Tibial artery (tissue), 4 donors: ENCODE results near the gene TSSK2.

Source experiments
- DNase-seq, 2 donors: peaks; one replicate each; pipeline ENCODE4 v3.0.0-alpha.2; 2019
- H3K27ac ChIP-seq, 2 donors: fragments of 200-600 bp; sonication (generic) in 1 of 2; 1 replicate in 1 of 2; 2 replicates in 1 of 2; pipeline ENCODE4 v1.5.1; 2018 to 2019; ENCODE audit warnings: mild to moderate bottlenecking in 1 of 2
- H3K27me3 ChIP-seq, 2 donors: fragments of 200-600 bp; sonication (generic) in 1 of 2; one replicate each; pipeline versions ENCODE4 v1.5.1 to v1.6.0; 2016 to 2019
- H3K36me3 ChIP-seq, 3 donors: fragments of 200-600 bp; sonication (generic) in 2 of 3; one replicate each; pipeline ENCODE4 v1.5.1; 2016 to 2019; ENCODE audit warnings: mild to moderate bottlenecking in 2 of 3
- H3K4me1 ChIP-seq, 4 donors: fragments of 200-600 bp; sonication (generic) in 2 of 4; 1 replicate in 3 of 4; 2 replicates in 1 of 4; pipeline ENCODE4 v1.5.1; 2016 to 2019
- H3K4me3 ChIP-seq, 2 donors: fragments of 200-600 bp; sonication (generic) in 1 of 2; 1 replicate in 1 of 2; 2 replicates in 1 of 2; pipeline ENCODE4 v1.5.1; 2018 to 2019; ENCODE audit warnings: mild to moderate bottlenecking in 2 of 2
- H3K9me3 ChIP-seq, 3 donors: fragments of 200-600 bp; sonication (generic) in 1 of 3; one replicate each; pipeline ENCODE4 v1.5.1; 2016 to 2019
- intact Hi-C: fragments of 100-400 bp; cut with DNase I; formaldehyde crosslinking; loops from one replicate; pipeline ENCODE4 v1.15.0; 2023; ENCODE audit warnings: low total_unique reads
- TF ChIP-seq, protein P1 (sequence below), 2 experiments: fragments of 200-600 bp in 1 of 2; fragments of 450-650 bp in 1 of 2; IDR thresholded peaks; one replicate each; pipeline ENCODE4 v1.5.1; 2017 to 2019; ENCODE audit warnings: antibody characterized with exemption in 2 of 2, mild to moderate bottlenecking in 1 of 2, moderate library complexity in 1 of 2

Gene TSSK2

DNA sequence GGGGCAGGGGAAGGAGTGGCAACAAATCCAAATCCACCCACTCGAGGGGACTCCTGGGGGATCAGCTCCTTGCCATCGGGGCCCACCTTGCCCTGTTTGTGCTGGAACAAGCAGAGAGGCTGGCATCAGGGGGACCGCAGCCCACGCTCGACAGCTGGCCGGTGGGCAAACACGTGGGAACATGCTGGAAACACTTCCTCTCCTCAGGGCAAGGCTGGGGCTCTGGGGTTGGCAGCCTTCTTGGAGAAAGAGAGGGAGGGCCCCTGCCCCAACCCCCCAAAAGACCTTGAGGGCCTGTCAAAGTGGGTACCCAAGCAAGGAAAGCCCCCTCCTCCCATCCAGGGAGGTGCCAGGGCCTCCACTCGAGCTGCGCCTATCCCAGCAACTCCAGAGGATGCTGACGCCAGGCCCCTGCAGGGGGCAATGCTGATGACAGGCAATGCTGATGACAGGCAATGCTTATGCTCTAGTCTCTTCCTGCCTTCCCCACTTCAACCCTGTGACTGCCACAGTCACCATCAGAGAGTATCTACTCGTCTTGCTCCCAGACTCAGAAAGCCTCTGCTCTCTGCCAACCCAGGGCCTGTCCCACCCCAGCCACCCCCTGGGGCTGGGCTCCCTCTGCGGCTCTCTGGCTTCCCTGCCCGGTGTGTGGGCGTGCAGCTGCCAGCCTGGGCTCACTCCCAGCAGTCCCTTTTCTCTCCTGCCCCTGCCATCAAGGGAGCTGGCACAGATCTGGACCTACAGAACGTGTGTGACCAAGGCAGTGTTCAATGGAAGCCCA lies 7.3 kb downstream of the TSSK2 start:
- H3K36me3 ChIP-seq: peaks cover 69 to 95% (median 91%) of the 10 kb centered on the region in 3 donors
- H3K27ac ChIP-seq: no peak overlapping the region
- no peak overlapping the region for H3K4me3 ChIP-seq
- no peaks in the 10 kb centered on the region for H3K9me3 ChIP-seq
- intact Hi-C loops: no loop called here
- no peak for DNase-seq
- TF ChIP-seq, protein P1, sequence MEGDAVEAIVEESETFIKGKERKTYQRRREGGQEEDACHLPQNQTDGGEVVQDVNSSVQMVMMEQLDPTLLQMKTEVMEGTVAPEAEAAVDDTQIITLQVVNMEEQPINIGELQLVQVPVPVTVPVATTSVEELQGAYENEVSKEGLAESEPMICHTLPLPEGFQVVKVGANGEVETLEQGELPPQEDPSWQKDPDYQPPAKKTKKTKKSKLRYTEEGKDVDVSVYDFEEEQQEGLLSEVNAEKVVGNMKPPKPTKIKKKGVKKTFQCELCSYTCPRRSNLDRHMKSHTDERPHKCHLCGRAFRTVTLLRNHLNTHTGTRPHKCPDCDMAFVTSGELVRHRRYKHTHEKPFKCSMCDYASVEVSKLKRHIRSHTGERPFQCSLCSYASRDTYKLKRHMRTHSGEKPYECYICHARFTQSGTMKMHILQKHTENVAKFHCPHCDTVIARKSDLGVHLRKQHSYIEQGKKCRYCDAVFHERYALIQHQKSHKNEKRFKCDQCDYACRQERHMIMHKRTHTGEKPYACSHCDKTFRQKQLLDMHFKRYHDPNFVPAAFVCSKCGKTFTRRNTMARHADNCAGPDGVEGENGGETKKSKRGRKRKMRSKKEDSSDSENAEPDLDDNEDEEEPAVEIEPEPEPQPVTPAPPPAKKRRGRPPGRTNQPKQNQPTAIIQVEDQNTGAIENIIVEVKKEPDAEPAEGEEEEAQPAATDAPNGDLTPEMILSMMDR (IDR thresholded peaks at IDR 0.05): no peak
- peaks cover 0 to 11% (median 6%) of the 10 kb centered on the region in 4 donors for H3K4me1 ChIP-seq
- H3K27me3 ChIP-seq: no peaks in the 10 kb centered on the region

DNA sequence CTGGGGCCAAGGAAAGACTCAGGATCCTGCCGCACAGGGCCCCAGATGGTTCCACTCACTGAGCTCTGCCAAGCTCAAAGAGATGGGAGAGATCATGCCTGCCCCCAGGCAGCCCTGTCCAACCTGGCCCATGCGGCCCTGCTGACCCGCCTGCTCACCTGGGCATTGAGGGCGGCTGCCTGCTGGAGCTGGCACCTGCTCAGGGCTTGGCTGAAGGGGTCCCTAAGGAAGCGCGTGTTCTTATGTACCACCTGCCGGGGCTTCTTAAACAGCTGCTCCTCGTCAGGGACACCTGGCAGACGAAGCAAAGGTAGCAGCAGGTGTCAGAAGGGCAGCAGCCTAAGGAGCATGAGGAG lies 7.9 kb downstream of the TSSK2 start:
- Histone ChIP-seq H3K9me3 (no peaks in the 10 kb centered on the region), H3K4me1 (peaks cover 0 to 17% (median 12%) of the 10 kb centered on the region in 4 donors), H3K4me3 (no peak overlapping the region), H3K27me3 (no peaks in the 10 kb centered on the region), H3K36me3 (peaks cover 63 to 89% (median 85%) of the 10 kb centered on the region in 3 donors), H3K27ac (no peak overlapping the region)
- TF ChIP-seq, protein P1 (IDR thresholded peaks at IDR 0.05): no peak
- intact Hi-C loops: no loop called here
- no peak for DNase-seq

DNA sequence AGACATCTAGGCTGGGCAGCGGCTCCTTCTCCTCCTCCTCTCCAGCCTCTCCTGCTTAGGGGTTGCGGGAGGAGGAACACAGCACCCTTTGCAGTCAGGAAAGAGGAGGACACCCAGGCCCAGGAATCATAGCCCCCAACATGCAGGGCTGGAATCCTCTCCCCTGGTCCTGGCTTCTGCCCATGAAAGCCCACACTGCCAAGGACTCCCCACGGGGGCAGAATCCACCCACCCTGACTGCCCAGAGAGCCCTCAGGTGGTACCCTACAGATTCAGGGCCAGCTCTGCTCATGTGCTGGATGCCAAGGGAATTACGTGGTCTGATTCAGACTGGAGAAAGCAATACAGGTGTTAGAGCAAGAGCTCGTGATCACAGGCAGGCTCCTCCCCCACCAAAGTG lies 8.9 kb downstream of the TSSK2 start:
- H3K9me3 ChIP-seq: no peaks in the 10 kb centered on the region
- H3K4me1 ChIP-seq: peaks cover 0 to 23% (median 13%) of the 10 kb centered on the region in 4 donors
- TF ChIP-seq, protein P1 (IDR thresholded peaks at IDR 0.05): no peak
- no peaks in the 10 kb centered on the region for H3K27me3 ChIP-seq
- no peak for DNase-seq
- intact Hi-C loops: loop anchor here (5.0 kb wide), 1 partner anchor 492 kb away; no protein-coding TSS in a partner anchor
- H3K27ac ChIP-seq: no peak overlapping the region
- no peak overlapping the region for H3K4me3 ChIP-seq
- peaks cover 53 to 80% (median 75%) of the 10 kb centered on the region in 3 donors for H3K36me3 ChIP-seq

DNA sequence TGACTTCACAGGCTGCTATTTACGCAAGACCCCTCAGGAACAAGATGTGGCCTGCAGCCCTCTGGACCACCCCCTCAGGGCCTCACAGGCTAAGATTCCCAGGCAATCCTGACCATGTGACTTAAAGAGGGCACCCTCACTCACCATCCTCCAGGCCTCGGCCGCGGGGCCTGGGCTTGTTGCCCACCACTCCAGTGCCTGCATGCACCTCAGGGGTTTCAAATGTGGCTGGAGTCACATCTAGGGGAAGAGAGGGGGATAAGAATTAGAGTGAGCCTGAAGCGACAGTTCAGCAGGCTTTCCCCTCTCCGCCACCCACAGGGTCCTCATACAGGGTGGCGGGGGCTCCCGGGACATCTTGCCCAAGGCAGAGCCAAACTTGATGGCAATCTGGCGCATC lies 11.3 kb downstream of the TSSK2 start:
- no peaks in the 10 kb centered on the region for H3K27me3 ChIP-seq
- no peak for DNase-seq
- peaks cover 0 to 24% (median 13%) of the 10 kb centered on the region in 4 donors for H3K4me1 ChIP-seq
- H3K9me3 ChIP-seq: no peaks in the 10 kb centered on the region
- H3K36me3 ChIP-seq: peaks cover 39 to 55% (median 51%) of the 10 kb centered on the region in 3 donors
- intact Hi-C loops: loop anchor here (5.0 kb wide), 1 partner anchor 490 kb away; no protein-coding TSS in a partner anchor
- H3K27ac ChIP-seq: no peak overlapping the region
- TF ChIP-seq, protein P1 (IDR thresholded peaks at IDR 0.05): no peak
- no peak overlapping the region for H3K4me3 ChIP-seq

DNA sequence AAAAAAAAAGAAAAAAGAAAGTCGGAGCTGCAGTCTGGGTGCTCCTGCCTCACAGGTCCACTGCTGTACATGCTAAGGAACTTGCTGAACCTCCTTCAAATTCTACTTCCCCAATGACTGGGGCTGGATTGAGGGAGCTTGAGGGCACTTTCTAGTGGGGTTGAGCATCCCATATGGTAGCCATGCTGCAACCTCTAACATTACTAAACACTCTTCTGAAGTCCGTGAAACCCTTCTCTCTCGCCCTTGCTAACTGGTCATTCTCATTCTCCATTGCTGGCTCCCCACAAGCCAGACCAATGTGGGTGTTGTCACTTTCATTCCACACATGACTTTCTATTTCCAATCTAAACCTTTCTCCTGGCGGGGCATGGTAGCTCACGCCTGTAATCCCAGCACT lies 12.1 kb downstream of the TSSK2 start:
- H3K36me3 ChIP-seq: peaks cover 31 to 47% (median 43%) of the 10 kb centered on the region in 3 donors
- TF ChIP-seq, protein P1 (IDR thresholded peaks at IDR 0.05): no peak
- intact Hi-C loops: loop anchor here (5.0 kb wide), 1 partner anchor 489 kb away; no protein-coding TSS in a partner anchor
- no peak overlapping the region for H3K4me3 ChIP-seq
- H3K4me1 ChIP-seq: peaks cover 0 to 24% (median 13%) of the 10 kb centered on the region in 4 donors
- no peaks in the 10 kb centered on the region for H3K27me3 ChIP-seq
- no peak overlapping the region for H3K27ac ChIP-seq
- DNase-seq: no peak
- H3K9me3 ChIP-seq: no peaks in the 10 kb centered on the region
